Panc1 (cell line): ENCODE results near the gene MYH7B. TPM values are rescaled to one million over a fixed set of nuclear protein-coding genes. Genes with fewer than 3 reads are reported as not detected.

Experiments
- ATAC-seq: fragments of 200-7000 bp; cut with Tn5 transposase; 2 replicates; pipeline ENCODE4 v1.9.1; 2020; ENCODE audit warnings: mild to moderate bottlenecking, moderate library complexity
- BruUV-seq: library from RNA; stranded (reverse); fragments of 400-500 nt; replicated peaks from 2 replicates; lab custom pipeline; 2021; lab: Mats Ljungman, UMichigan
- CTCF ChIA-PET: fragments of 300-600 bp; sonication (Branson Sonifier 250); formaldehyde crosslinking; loops from one replicate; lab custom pipeline; 2022; ENCODE audit warnings: antibody characterized with exemption; lab: Charles Lee
- POLR2A ChIA-PET: fragments of 300-600 bp; sonication (Branson Sonifier 250); formaldehyde crosslinking; loops from one replicate; lab custom pipeline; 2022; ENCODE audit warnings: antibody characterized with exemption; lab: Charles Lee
- DNase-seq: peaks from one replicate; pipeline ENCODE4 v3.0.0-alpha.2; 2010; ENCODE audit warnings: low read depth, low spot score
- H3K27ac ChIP-seq: 2 replicates; pipeline ENCODE4 v1.5.1; 2011; ENCODE audit warnings: mild to moderate bottlenecking, low read length, inconsistent platforms
- H3K27me3 ChIP-seq: fragments of 200-500 bp; sonication (Bioruptor generic); 2 replicates; pipeline ENCODE4 v1.6.0; 2014; ENCODE audit warnings: low read length, inconsistent platforms; ENCODE audit not compliant: control insufficient read depth, insufficient read depth
- H3K36me3 ChIP-seq: fragments of 200-500 bp; sonication (Bioruptor generic); 2 replicates; pipeline ENCODE4 v1.5.1; 2014; ENCODE audit warnings: inconsistent platforms, mild to moderate bottlenecking, low read length, moderate library complexity; ENCODE audit not compliant: control insufficient read depth, insufficient read depth
- H3K4me1 ChIP-seq: 2 replicates; pipeline ENCODE4 v1.5.1; 2011; ENCODE audit warnings: inconsistent platforms, mild to moderate bottlenecking, low read length, moderate library complexity; ENCODE audit not compliant: control insufficient read depth, insufficient read depth
- H3K4me3 ChIP-seq, 2 experiments: 2 replicates each; pipeline ENCODE4 v1.5.1; 2011 to 2012; ENCODE audit warnings: low read depth in 2 of 2, low read length in 2 of 2, mild to moderate bottlenecking in 2 of 2, inconsistent platforms in 1 of 2, moderate library complexity in 1 of 2
- H3K9me3 ChIP-seq: fragments of 200-500 bp; sonication (Bioruptor generic); 2 replicates; pipeline ENCODE4 v1.5.1; 2014; ENCODE audit warnings: low read depth, mild to moderate bottlenecking, inconsistent platforms, low read length, moderate library complexity; ENCODE audit not compliant: control insufficient read depth, insufficient read depth
- POLR2AphosphoS5 ChIP-seq: IDR thresholded peaks from 2 replicates; pipeline ENCODE4 v1.6.1; 2012; ENCODE audit warnings: mild to moderate bottlenecking, low read depth, low read length, moderate library complexity
- SIN3A ChIP-seq: IDR thresholded peaks from 2 replicates; pipeline ENCODE4 v1.6.1; 2012; ENCODE audit warnings: low read depth, mild to moderate bottlenecking, low read length, moderate library complexity, borderline replicate concordance; ENCODE audit not compliant: insufficient read depth
- TCF7L2 ChIP-seq: IDR thresholded peaks from 2 replicates; pipeline ENCODE4 v1.6.1; 2011; ENCODE audit warnings: mild to moderate bottlenecking, low read depth, low read length, inconsistent platforms
- in situ Hi-C: cut with HindIII; loops from 2 replicates; pipeline ENCODE4 v1.10.0; 2016; ENCODE audit warnings: low sequenced_read_pairs, low pct_unique_long_range_greater_than_20kb
- intact Hi-C: fragments of 100-400 bp; cut with micrococcal nuclease; formaldehyde crosslinking; loops from one replicate; pipeline ENCODE4 v1.10.0; 2022; ENCODE audit not compliant: unreplicated experiment
- total RNA-seq: library from RNA; stranded (reverse); gene quantifications from one replicate; pipeline ENCODE4 v1.2.1, GENCODE V29; 2021; ENCODE audit not compliant: unreplicated experiment
- TF ChIP-seq, protein P1 (sequence below), 2 experiments: IDR thresholded peaks; 2 replicates each; pipeline ENCODE4 v1.6.1; 2011 to 2012; ENCODE audit warnings: low read depth in 2 of 2, control low read depth in 1 of 2, low read length in 1 of 2, mild to moderate bottlenecking in 1 of 2, moderate library complexity in 1 of 2; ENCODE audit not compliant: insufficient read depth in 1 of 2
- TF ChIP-seq, protein P2 (sequence below): fragments of 450-650 bp; IDR thresholded peaks from 2 replicates; pipeline ENCODE4 v1.5.1; 2017; ENCODE audit warnings: mild to moderate bottlenecking

MYH7B gene
- total RNA-seq, 1 experiment from 2014 or later: 0.59 TPM

- BruUV-seq: no TSS peak
- Histone ChIP-seq H3K9me3 (no peaks in the 10 kb centered on the region), H3K27ac (no peak overlapping the region), H3K27me3 (no peaks in the 10 kb centered on the region), H3K36me3 (peaks cover 8% of the 10 kb centered on the region), H3K4me1 (no peaks in the 10 kb centered on the region), H3K4me3 (no peak overlapping the region)
- DNase-seq: no peak
- CTCF ChIA-PET: no interaction called here
- no peak for TF ChIP-seq TCF7L2
- POLR2A ChIA-PET: no interaction called here
- no peak for ATAC-seq
- intact Hi-C loops (no loop called here), in situ Hi-C loops (no loop called here)
Measured at GRCh38 chr20:34940081-34940481, 15.6 kb upstream of the MYH7B start.

DNA sequence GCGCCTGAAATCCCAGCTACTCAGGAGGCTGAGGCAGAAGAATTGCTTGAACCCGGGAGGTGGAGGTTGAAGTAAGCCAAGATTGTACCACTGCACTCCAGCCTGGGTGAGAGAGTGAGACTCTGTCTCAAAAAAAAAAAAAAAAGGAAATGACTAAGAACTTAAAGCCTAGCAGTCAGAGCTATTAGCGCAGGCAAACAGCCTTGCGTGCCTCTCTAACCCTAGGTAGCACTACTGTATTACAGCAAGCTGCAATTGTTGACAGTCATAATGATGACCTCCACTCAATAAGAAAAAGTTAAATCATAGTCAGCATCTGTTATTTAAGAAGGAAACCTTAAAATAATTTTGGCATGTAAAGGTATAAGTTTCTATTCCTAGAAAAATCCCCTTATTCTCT lies 14.4 kb upstream of the MYH7B start:
- Histone ChIP-seq H3K4me3 (no peak overlapping the region), H3K9me3 (no peaks in the 10 kb centered on the region), H3K27me3 (no peaks in the 10 kb centered on the region), H3K36me3 (peaks cover 5% of the 10 kb centered on the region), H3K4me1 (no peaks in the 10 kb centered on the region), H3K27ac (no peak overlapping the region)
- DNase-seq (no peak), ATAC-seq (no peak)
- ChIA-PET POLR2A (interaction anchor here (0.6 kb wide), 1 partner anchor 145 kb away, joined by 4 read pairs; no protein-coding TSS in a partner anchor), CTCF (no interaction called here)
- no TSS peak for BruUV-seq
- TF ChIP-seq, protein P1, sequence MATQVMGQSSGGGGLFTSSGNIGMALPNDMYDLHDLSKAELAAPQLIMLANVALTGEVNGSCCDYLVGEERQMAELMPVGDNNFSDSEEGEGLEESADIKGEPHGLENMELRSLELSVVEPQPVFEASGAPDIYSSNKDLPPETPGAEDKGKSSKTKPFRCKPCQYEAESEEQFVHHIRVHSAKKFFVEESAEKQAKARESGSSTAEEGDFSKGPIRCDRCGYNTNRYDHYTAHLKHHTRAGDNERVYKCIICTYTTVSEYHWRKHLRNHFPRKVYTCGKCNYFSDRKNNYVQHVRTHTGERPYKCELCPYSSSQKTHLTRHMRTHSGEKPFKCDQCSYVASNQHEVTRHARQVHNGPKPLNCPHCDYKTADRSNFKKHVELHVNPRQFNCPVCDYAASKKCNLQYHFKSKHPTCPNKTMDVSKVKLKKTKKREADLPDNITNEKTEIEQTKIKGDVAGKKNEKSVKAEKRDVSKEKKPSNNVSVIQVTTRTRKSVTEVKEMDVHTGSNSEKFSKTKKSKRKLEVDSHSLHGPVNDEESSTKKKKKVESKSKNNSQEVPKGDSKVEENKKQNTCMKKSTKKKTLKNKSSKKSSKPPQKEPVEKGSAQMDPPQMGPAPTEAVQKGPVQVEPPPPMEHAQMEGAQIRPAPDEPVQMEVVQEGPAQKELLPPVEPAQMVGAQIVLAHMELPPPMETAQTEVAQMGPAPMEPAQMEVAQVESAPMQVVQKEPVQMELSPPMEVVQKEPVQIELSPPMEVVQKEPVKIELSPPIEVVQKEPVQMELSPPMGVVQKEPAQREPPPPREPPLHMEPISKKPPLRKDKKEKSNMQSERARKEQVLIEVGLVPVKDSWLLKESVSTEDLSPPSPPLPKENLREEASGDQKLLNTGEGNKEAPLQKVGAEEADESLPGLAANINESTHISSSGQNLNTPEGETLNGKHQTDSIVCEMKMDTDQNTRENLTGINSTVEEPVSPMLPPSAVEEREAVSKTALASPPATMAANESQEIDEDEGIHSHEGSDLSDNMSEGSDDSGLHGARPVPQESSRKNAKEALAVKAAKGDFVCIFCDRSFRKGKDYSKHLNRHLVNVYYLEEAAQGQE (IDR thresholded peaks at IDR 0.05; ENCODE audit: insufficient read depth in 1 of 2, low read depth in 2 of 2, low read length in 1 of 2): no peak
- TF ChIP-seq TCF7L2 (no peak), POLR2AphosphoS5 (no peak), SIN3A (no peak)
- TF ChIP-seq, protein P2, sequence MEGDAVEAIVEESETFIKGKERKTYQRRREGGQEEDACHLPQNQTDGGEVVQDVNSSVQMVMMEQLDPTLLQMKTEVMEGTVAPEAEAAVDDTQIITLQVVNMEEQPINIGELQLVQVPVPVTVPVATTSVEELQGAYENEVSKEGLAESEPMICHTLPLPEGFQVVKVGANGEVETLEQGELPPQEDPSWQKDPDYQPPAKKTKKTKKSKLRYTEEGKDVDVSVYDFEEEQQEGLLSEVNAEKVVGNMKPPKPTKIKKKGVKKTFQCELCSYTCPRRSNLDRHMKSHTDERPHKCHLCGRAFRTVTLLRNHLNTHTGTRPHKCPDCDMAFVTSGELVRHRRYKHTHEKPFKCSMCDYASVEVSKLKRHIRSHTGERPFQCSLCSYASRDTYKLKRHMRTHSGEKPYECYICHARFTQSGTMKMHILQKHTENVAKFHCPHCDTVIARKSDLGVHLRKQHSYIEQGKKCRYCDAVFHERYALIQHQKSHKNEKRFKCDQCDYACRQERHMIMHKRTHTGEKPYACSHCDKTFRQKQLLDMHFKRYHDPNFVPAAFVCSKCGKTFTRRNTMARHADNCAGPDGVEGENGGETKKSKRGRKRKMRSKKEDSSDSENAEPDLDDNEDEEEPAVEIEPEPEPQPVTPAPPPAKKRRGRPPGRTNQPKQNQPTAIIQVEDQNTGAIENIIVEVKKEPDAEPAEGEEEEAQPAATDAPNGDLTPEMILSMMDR: no peak
- in situ Hi-C loops: no loop called here
- intact Hi-C loops: no loop called here

GRCh38 chr20:34942301-34942700 lies 13.4 kb upstream of the MYH7B start:
- CTCF ChIA-PET: no interaction called here
- DNase-seq (no peak), ATAC-seq (no peak)
- no peak overlapping the region for H3K4me3 ChIP-seq
- TF ChIP-seq POLR2AphosphoS5: no peak
- TF ChIP-seq SIN3A: no peak
- TF ChIP-seq, protein P1 (IDR thresholded peaks at IDR 0.05; ENCODE audit: insufficient read depth in 1 of 2, low read depth in 2 of 2, low read length in 1 of 2): no peak
- TF ChIP-seq, protein P2: no peak
- no peak for TF ChIP-seq TCF7L2
- no peaks in the 10 kb centered on the region for H3K27me3 ChIP-seq
- in situ Hi-C loops: no loop called here
- no TSS peak for BruUV-seq
- no peak overlapping the region for H3K27ac ChIP-seq
- H3K36me3 ChIP-seq: peaks cover 5% of the 10 kb centered on the region
- intact Hi-C loops: no loop called here
- no peaks in the 10 kb centered on the region for H3K4me1 ChIP-seq
- POLR2A ChIA-PET: no interaction called here
- H3K9me3 ChIP-seq: no peaks in the 10 kb centered on the region
